Measurements from ENCODE around the gene SERPINB1.

- TF ChIP-seq CTCF (conservative IDR thresholded peaks at IDR 0.05; ENCODE audit: low read length), result no peak
- TF ChIP-seq EZH2phosphoT487 (IDR thresholded peaks at IDR 0.05; ENCODE audit: borderline replicate concordance, low read depth, low read length), result no peak
Observed at GRCh38 chr6:2890976-2891767, 49.5 kb upstream of the SERPINB1 start.
